ENCODE results near the gene ZFP36L2.

Gene ZFP36L2

GRCh38 chr2:43226558-43226954 is at the start of gene ZFP36L2:
TSS of gene ZFP36L2 (minus strand) at chr2:43226606. CDS start at chr2:43226315, 291 bp downstream.
- in situ Hi-C loops (cut with HindIII; ENCODE audit: low sequenced_read_pairs), result no loop called here
- peak; percentile 97 for DNase-seq (ENCODE audit: low read depth, low spot score)
- peak within 1 kb of the TSS; percentile 68 for H3K4me3 ChIP-seq (ENCODE audit: low read depth, low read length)
- TF ChIP-seq CTCF (IDR thresholded peaks at IDR 0.05; ENCODE audit: low read depth, low read length), result no peak

- in situ Hi-C loops (cut with HindIII; ENCODE audit: low sequenced_read_pairs), result no loop called here
- no peak overlapping the region for H3K4me3 ChIP-seq (ENCODE audit: low read depth, low read length)
- DNase-seq (ENCODE audit: low read depth, low spot score), result no peak
- no peak for TF ChIP-seq CTCF (IDR thresholded peaks at IDR 0.05; ENCODE audit: low read depth, low read length)
Observed at GRCh38 chr2:43274721-43275120, 48.3 kb upstream of the ZFP36L2 start.

GRCh38 chr2:43274055-43274454 is 47.6 kb upstream of the ZFP36L2 start:
- no peak overlapping the region for H3K4me3 ChIP-seq (ENCODE audit: low read depth, low read length)
- in situ Hi-C loops (cut with HindIII; ENCODE audit: low sequenced_read_pairs), result no loop called here
- no peak for TF ChIP-seq CTCF (IDR thresholded peaks at IDR 0.05; ENCODE audit: low read depth, low read length)
- DNase-seq (ENCODE audit: low read depth, low spot score), result no peak

- TF ChIP-seq CTCF (IDR thresholded peaks at IDR 0.05; ENCODE audit: low read depth, low read length), result no peak
- DNase-seq (ENCODE audit: low read depth, low spot score), result peak; percentile 65
- in situ Hi-C loops (cut with HindIII; ENCODE audit: low sequenced_read_pairs), result no loop called here
- H3K4me3 ChIP-seq (ENCODE audit: low read depth, low read length), result no peak overlapping the region
Observed at GRCh38 chr2:43273529-43273928, 47.1 kb upstream of the ZFP36L2 start.

- no peak overlapping the region for H3K4me3 ChIP-seq (ENCODE audit: low read depth, low read length)
- DNase-seq (ENCODE audit: low read depth, low spot score), result no peak
- in situ Hi-C loops (cut with HindIII; ENCODE audit: low sequenced_read_pairs), result no loop called here
- peak; percentile 11 for TF ChIP-seq CTCF (IDR thresholded peaks at IDR 0.05; ENCODE audit: low read depth, low read length)
Observed at GRCh38 chr2:43270930-43271615, 44.7 kb upstream of the ZFP36L2 start.

- in situ Hi-C loops (cut with HindIII; ENCODE audit: low sequenced_read_pairs), result no loop called here
- H3K4me3 ChIP-seq (ENCODE audit: low read depth, low read length), result no peak overlapping the region
- DNase-seq (ENCODE audit: low read depth, low spot score), result no peak
- no peak for TF ChIP-seq CTCF (IDR thresholded peaks at IDR 0.05; ENCODE audit: low read depth, low read length)
Observed at GRCh38 chr2:43270461-43270860, 44.1 kb upstream of the ZFP36L2 start.
